Jurkat, Clone E6-1 (cell line): ENCODE data around the gene ABHD12. TPM values are rescaled to one million over a fixed set of nuclear protein-coding genes. Genes with fewer than 3 reads are reported as not detected.
A peak's percentile ranks its signal among the peaks of the same experiment; 100 is the strongest.
"Not testable (repeated sequence)": the region's sequence is repeated elsewhere in the genome, so short reads cannot be mapped to it uniquely, and the experiment has no call there.

Experiments
- DNase-seq: peaks from one replicate; pipeline ENCODE4 v3.0.0-alpha.2; 2011; ENCODE audit warnings: low read depth, low spot score
- H3K4me3 ChIP-seq: 2 replicates; pipeline ENCODE4 v1.5.1; 2011; ENCODE audit warnings: mild to moderate bottlenecking, low read length, control low read depth, moderate library complexity
- polyA plus RNA-seq: library from polyadenylated mRNA; unstranded; fragments of >200 nt; gene quantifications from one replicate; pipeline ENCODE4 v1.2.1, GENCODE V29; 2012; ENCODE audit warnings: missing spikeins; ENCODE audit not compliant: insufficient read length, insufficient read depth

The ABHD12 gene
- polyA plus RNA-seq, result 41.2 TPM

- peak within 1 kb of the TSS; percentile 73 for H3K4me3 ChIP-seq
- peak; percentile 91 for DNase-seq
Measured at GRCh38 chr20:25390538-25391528, at the start of gene ABHD12. Gene ABHD12, minus strand, starts transcription at chr20:25390835. Its CDS starts 132 bp downstream, at chr20:25390703.

- no peak for DNase-seq
- H3K4me3 ChIP-seq, result no peak overlapping the region
Measured at GRCh38 chr20:25439328-25439727, 48.7 kb upstream of the ABHD12 start.

GRCh38 chr20:25437153-25437581, 46.5 kb upstream of the ABHD12 start:
- no peak for DNase-seq
- H3K4me3 ChIP-seq, result no peak overlapping the region

GRCh38 chr20:25424536-25424935, 33.9 kb upstream of the ABHD12 start:
- DNase-seq, result no peak
- no peak overlapping the region for H3K4me3 ChIP-seq

- DNase-seq, result no peak
Measured at GRCh38 chr20:25422032-25422431, 31.4 kb upstream of the ABHD12 start.

GRCh38 chr20:25421102-25421501, 30.5 kb upstream of the ABHD12 start:
- H3K4me3 ChIP-seq, result no peak overlapping the region
- DNase-seq, result no peak

More at GRCh38 chr20:25422032-25422431, 31.4 kb upstream of the ABHD12 start:
- no peak overlapping the region for H3K4me3 ChIP-seq

- H3K4me3 ChIP-seq, result no peak overlapping the region
- DNase-seq, result no peak
Measured at GRCh38 chr20:25418776-25419175, 28.1 kb upstream of the ABHD12 start.

GRCh38 chr20:25408890-25409289, 18.3 kb upstream of the ABHD12 start:
- no peak for DNase-seq
- H3K4me3 ChIP-seq, result peak overlapping the region; percentile 69

- no peak for DNase-seq
- H3K4me3 ChIP-seq, result peak overlapping the region; percentile 69
Measured at GRCh38 chr20:25408170-25408547, 17.5 kb upstream of the ABHD12 start.

GRCh38 chr20:25407311-25408169, 16.9 kb upstream of the ABHD12 start, which contains the start of gene GINS1:
Gene GINS1, plus strand, starts transcription at chr20:25407673. Its CDS starts 148 bp downstream, at chr20:25407821.
- DNase-seq, result peak; percentile 93

GRCh38 chr20:25402583-25402982, 11.9 kb upstream of the ABHD12 start:
- DNase-seq, result no peak
- no peak overlapping the region for H3K4me3 ChIP-seq

More at GRCh38 chr20:25407311-25408169, 16.9 kb upstream of the ABHD12 start, which contains the start of gene GINS1:
- H3K4me3 ChIP-seq, result peak within 1 kb of the TSS; percentile 69

- not testable (repeated sequence) for DNase-seq, H3K4me3 ChIP-seq
Measured at GRCh38 chr20:25400291-25400732, 9.7 kb upstream of the ABHD12 start.

GRCh38 chr20:25399037-25399430, 8.4 kb upstream of the ABHD12 start:
- H3K4me3 ChIP-seq, result no peak overlapping the region
- DNase-seq, result peak; percentile 56

GRCh38 chr20:25398376-25399036, 7.9 kb upstream of the ABHD12 start:
- H3K4me3 ChIP-seq, result no peak overlapping the region
- DNase-seq, result no peak

GRCh38 chr20:25397821-25398220, 7.2 kb upstream of the ABHD12 start:
- no peak overlapping the region for H3K4me3 ChIP-seq
- DNase-seq, result no peak

GRCh38 chr20:25397096-25397495, 6.5 kb upstream of the ABHD12 start:
- no peak for DNase-seq
- no peak overlapping the region for H3K4me3 ChIP-seq

- no peak overlapping the region for H3K4me3 ChIP-seq
Measured at GRCh38 chr20:25394996-25395395, 4.4 kb upstream of the ABHD12 start.

GRCh38 chr20:25394276-25394675, 3.6 kb upstream of the ABHD12 start:
- peak; percentile 53 for DNase-seq
- no peak overlapping the region for H3K4me3 ChIP-seq

More at GRCh38 chr20:25394996-25395395, 4.4 kb upstream of the ABHD12 start:
- DNase-seq, result no peak
